Ramos (cell line): ENCODE measurements around the gene EPB41.

Experiments
- in situ Hi-C: fragments of 300-500 bp; cut with MboI; formaldehyde crosslinking; loops from one replicate; pipeline ENCODE4 v1.14.3; 2022; ENCODE audit warnings: low sequenced_read_pairs; ENCODE audit not compliant: unreplicated experiment

EPB41 gene

DNA sequence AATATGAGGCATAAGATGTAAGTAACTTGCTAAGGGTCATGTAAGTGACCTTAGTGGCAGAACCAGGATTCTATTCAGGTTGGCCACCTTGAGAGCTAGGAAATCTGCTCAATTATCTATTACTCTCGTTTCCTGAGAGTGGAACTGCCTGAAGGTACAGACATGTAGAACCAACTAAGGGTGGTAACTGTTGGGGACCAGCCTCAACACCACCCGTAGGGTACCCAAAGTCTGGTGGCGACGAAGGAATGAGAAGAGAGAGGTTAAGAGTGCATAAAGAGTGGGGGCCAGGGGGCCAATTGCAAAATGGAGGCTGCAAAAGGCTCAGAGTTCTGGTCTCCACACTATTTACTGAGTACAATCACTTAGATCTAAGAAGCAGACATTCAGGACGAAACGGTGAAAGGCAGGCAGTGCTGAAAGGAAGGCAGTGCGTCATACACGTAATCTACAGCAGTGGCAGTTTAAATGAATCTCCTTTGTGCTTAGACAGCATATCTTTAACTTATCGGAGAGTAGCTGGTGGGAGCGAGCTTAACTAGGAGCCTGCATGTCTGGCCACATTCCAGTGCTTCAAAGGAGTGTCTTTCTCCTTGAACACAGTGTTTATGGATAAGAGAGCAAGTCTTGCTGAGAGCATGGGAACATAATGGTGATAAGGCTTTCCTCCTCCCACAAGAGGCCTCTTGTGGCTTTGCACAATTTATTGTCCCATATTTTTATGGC is 242.3 kb downstream of the EPB41 start:
- in situ Hi-C loops: no loop called here

GRCh38 chr1:29157269-29157601 is 242.9 kb downstream of the EPB41 start:
- in situ Hi-C loops: no loop called here

- in situ Hi-C loops: no loop called here
These were observed 245.4 kb downstream of the EPB41 start for GRCh38 chr1:29159773-29160172.

DNA sequence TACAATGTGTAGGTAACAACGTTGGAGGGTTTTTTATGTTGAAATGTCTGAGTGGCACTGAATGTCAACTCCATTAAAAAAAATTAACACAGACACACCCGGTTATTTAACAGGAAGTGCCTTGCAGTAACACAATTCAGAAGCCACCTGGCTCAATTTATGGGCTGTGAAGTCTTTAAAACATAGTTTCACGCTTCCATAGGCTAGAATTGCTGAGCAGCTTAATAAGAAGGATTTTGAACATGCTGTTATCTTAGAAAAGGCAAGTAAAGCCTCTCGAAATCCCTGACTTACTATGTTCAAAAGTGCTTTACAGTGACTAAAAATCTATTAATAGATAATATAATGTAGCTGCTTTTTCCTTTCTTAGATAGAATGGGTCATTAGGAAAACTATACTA is 247.7 kb downstream of the EPB41 start:
- in situ Hi-C loops: no loop called here

DNA sequence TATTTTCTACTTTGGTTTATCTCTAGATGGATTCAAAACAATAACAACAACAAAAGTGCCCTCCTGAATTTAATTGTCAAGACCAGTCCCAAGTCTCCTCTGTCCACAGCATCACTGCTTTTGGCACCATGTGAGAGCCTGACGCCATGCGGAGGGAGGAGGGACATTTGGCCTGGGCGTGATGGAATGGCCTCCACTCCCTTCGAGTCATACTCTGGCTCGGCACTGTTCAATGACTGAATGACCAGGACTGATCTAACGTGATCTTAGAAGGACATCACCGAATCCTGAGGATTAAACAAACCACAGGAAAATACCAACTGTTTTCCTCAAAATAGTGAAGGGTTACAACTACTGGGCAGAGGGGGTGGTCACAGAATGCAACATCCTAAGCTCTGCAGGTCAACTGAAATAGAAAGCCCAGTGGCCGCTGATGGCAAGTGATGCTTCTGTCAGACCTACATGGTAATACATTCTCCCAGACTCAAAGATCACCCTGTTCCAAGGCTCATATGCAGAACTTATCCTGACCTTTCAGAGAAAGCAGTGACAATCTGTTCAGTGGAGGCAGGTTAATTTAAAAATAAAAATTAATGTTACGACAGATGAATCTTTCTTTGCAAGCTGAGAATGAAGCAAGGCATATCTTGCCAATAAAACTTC is 248.2 kb downstream of the EPB41 start:
- in situ Hi-C loops: no loop called here

DNA sequence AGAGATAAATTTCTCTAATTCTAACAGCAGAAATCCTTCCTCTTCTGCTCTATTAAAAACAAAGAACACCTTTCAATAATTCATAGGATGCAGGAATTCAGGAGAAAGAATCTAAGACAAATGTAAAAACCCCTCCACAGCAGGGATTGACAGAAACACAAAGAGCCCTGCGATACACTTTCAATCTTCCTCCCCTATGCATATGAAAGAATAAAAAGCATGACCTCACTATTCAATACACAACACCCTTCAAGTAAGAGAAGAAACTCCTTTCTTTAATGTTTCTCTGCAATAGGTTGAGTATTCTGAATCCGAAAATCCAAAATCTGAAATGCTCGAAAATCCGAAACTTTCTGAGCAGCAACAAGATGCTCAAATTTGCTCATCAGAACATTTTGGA is 250.2 kb downstream of the EPB41 start:
- in situ Hi-C loops: no loop called here

DNA sequence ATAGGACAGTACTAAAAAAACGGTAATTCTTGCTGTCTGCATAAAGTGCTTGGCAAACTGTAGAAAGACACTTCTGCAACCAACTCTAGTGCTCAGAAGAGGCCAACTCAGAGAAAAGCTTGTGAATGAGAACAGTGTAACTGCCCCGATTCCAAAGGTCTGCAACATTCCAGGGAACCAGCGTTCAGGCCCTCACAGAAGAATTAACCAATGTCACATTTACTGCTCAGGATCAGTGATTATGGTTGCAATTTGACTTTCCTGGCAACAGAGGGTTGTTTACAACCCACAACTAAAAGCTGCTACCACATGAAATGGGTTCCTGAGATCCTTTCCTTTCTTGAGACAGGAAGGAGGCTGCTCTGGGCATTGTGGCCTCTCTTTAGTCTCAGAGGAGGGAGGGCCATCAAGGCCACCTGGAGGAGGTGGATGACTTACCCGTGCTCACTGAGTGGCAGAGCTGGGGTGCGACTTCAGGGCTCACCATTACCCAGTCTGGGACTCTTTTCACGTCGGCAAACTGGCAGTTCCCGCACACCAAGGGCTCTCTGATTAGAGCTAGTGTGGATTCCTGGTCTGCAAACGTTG is 252.0 kb downstream of the EPB41 start:
- in situ Hi-C loops: no loop called here

GRCh38 chr1:29167904-29168303 is 253.5 kb downstream of the EPB41 start:
- in situ Hi-C loops: no loop called here
